Testis (tissue), 2 donors: ENCODE measurements around the gene EYA2.

Experiments used
- POLR2A ChIP-seq: fragments of 450-650 bp; IDR thresholded peaks from one replicate; pipeline ENCODE4 v1.6.1; 2017; ENCODE audit warnings: antibody characterized with exemption, mild to moderate bottlenecking, moderate library complexity
- TF ChIP-seq, protein P1 (sequence below), 3 experiments: fragments of 450-650 bp in 2 of 3; fragments of 200-600 bp in 1 of 3; sonication (generic) in 1 of 3; IDR thresholded peaks; one replicate each; pipeline ENCODE4 v1.5.1; 2016 to 2019; ENCODE audit warnings: antibody characterized with exemption in 3 of 3, mild to moderate bottlenecking in 2 of 3, moderate library complexity in 1 of 3

DNA sequence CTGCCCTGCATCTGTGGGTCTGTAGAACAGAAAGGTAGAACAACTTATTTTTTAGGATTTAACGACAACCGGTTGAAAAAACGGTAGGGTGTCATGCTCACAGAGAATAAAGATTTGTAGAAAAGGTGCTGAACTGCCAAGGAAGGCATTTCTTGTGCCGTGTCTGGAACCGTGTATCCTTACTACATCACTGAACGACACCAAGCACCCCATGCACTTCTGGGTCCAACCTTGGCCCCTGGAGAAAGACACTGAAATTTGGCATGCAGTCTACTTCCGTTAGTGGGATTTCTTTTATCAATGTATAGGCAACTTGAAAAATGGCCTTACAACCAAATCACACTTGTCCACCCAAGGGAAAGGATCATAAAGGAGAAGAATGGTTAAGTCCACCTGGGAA, 316.4 kb downstream of the EYA2 start:
- TF ChIP-seq, protein P1, sequence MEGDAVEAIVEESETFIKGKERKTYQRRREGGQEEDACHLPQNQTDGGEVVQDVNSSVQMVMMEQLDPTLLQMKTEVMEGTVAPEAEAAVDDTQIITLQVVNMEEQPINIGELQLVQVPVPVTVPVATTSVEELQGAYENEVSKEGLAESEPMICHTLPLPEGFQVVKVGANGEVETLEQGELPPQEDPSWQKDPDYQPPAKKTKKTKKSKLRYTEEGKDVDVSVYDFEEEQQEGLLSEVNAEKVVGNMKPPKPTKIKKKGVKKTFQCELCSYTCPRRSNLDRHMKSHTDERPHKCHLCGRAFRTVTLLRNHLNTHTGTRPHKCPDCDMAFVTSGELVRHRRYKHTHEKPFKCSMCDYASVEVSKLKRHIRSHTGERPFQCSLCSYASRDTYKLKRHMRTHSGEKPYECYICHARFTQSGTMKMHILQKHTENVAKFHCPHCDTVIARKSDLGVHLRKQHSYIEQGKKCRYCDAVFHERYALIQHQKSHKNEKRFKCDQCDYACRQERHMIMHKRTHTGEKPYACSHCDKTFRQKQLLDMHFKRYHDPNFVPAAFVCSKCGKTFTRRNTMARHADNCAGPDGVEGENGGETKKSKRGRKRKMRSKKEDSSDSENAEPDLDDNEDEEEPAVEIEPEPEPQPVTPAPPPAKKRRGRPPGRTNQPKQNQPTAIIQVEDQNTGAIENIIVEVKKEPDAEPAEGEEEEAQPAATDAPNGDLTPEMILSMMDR (IDR thresholded peaks at IDR 0.05), result no peak
- TF ChIP-seq POLR2A, result no peak
